Ectodermal cell (in vitro differentiated cells): ENCODE results near the gene USP43.
"Not testable (repeated sequence)": the region's sequence is repeated elsewhere in the genome, so short reads cannot be mapped to it uniquely, and the experiment has no call there.

Experiments used
- H3K27ac ChIP-seq: 2 replicates; pipeline ENCODE4 v1.7.0; 2013; ENCODE audit warnings: mild to moderate bottlenecking, low read depth, low read length; ENCODE audit not compliant: insufficient read depth, poor library complexity, severe bottlenecking
- H3K27me3 ChIP-seq: 2 replicates; pipeline ENCODE4 v1.7.0; 2013; ENCODE audit warnings: mild to moderate bottlenecking, low read length; ENCODE audit not compliant: insufficient read depth, control insufficient read depth, poor library complexity, severe bottlenecking
- H3K36me3 ChIP-seq: one replicate; pipeline ENCODE4 v1.7.0; 2013; ENCODE audit warnings: low read length; ENCODE audit not compliant: control insufficient read depth, insufficient read depth
- H3K4me1 ChIP-seq: one replicate; pipeline ENCODE4 v1.7.0; 2013; ENCODE audit warnings: low read length; ENCODE audit not compliant: control insufficient read depth, insufficient read depth
- H3K4me3 ChIP-seq: 2 replicates; pipeline ENCODE4 v1.7.0; 2013; ENCODE audit warnings: low read depth, low read length, control low read depth; ENCODE audit not compliant: insufficient read depth
- H3K9me3 ChIP-seq: 2 replicates; pipeline ENCODE4 v1.7.0; 2013; ENCODE audit warnings: mild to moderate bottlenecking, low read length, moderate library complexity; ENCODE audit not compliant: control insufficient read depth
- WGBS, 2 experiments: methylation state at CpG; one replicate each; pipeline ENCODE4 v1.1.7; 2013; ENCODE audit warnings: missing lambda C conversion rate in 2 of 2; 5-methylcytosine and 5-hydroxymethylcytosine counted together

USP43 gene

DNA sequence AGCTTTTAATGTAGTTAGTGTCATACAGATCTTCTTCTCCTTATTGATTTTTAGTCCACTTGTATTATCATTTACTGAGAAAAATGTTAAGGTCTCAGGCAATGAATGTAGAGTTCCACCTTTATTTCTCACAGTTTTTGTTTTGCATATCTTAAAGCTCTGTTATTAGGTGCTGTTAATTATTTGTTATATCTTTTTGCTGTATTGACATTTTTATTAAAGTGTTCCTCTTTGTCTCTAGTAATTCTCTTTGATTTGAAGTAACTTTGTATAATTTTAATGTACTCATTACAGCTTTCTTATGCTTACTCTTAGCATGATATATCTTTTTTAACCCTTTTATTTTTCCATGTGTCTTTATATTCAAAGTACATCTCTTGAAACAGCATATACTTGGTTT lies 22.4 kb upstream of the USP43 start:
- H3K27ac ChIP-seq = no peak overlapping the region
- no peaks in the 10 kb centered on the region for H3K4me1 ChIP-seq
- no peaks in the 10 kb centered on the region for H3K27me3 ChIP-seq
- H3K9me3 ChIP-seq = no peaks in the 10 kb centered on the region
- H3K4me3 ChIP-seq = no peak overlapping the region
- H3K36me3 ChIP-seq = no peaks in the 10 kb centered on the region

DNA sequence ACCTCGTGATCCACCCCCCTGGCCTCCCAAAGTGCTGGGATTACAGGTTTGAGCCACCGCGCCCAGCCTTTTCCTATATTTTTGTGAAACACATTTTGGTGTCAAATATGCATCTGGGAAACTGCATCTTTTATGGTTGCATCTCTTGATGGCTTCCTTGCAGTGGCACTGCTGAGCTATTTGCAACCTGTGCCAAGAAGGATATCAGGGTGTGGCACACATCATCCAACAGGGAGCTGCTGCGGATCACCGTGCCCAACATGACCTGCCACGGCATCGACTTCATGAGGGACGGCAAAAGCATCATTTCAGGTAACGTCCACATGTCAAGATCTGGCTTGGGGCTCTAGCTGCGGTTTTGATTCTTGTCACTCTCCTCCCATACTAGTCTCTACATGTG lies 16.8 kb upstream of the USP43 start:
- H3K36me3 ChIP-seq = no peaks in the 10 kb centered on the region
- no peaks in the 10 kb centered on the region for H3K4me1 ChIP-seq
- no peak overlapping the region for H3K4me3 ChIP-seq
- 91 to 94% methylated on average over 10 of the region's 10 CpGs for WGBS, 2 experiments
- no peak overlapping the region for H3K27ac ChIP-seq
- H3K9me3 ChIP-seq = no peaks in the 10 kb centered on the region
- H3K27me3 ChIP-seq = no peaks in the 10 kb centered on the region

DNA sequence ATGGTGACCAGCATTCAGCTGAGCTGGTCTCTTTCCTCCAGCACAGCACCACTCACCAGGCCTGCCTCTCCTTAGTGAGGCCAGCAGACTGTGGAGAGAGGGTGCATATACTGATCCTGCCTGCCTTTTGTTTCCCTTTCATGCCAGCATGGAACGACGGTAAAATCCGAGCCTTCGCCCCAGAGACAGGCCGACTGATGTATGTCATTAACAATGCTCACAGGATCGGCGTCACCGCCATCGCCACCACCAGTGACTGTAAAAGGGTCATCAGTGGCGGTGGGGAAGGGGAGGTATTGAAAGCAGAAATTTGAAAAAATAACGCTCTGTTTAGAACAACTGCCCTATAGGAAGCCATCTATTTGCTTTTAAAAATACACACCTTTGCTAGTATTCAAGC lies 12.6 kb upstream of the USP43 start:
- Histone ChIP-seq H3K4me1 (no peaks in the 10 kb centered on the region), H3K27ac (no peak overlapping the region), H3K36me3 (no peaks in the 10 kb centered on the region), H3K27me3 (no peaks in the 10 kb centered on the region), H3K9me3 (no peaks in the 10 kb centered on the region), H3K4me3 (no peak overlapping the region)
- 90 to 93% methylated on average over 11 of the region's 11 CpGs for WGBS, 2 experiments

DNA sequence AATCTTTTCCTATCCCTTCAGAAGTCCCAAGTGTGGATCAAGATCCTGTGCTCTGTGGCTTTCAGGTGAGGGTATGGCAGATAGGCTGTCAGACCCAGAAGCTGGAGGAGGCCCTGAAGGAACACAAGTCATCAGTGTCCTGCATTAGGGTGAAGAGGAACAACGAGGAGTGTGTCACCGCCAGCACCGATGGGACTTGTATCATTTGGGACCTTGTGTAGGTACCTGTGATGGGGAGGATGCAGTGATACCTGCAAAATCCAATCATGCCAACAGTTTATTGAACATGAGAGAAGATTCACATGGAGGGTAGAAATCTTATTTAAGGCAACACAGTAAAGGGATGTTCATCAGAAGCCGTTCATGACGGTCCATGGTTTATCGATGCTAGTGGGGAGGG lies 10.0 kb upstream of the USP43 start:
- no peaks in the 10 kb centered on the region for H3K4me1 ChIP-seq
- H3K27ac ChIP-seq = no peak overlapping the region
- no peak overlapping the region for H3K4me3 ChIP-seq
- WGBS, 2 experiments = 96% methylated on average over 6 of the region's 6 CpGs
- H3K36me3 ChIP-seq = no peaks in the 10 kb centered on the region
- no peaks in the 10 kb centered on the region for H3K27me3 ChIP-seq
- H3K9me3 ChIP-seq = no peaks in the 10 kb centered on the region

DNA sequence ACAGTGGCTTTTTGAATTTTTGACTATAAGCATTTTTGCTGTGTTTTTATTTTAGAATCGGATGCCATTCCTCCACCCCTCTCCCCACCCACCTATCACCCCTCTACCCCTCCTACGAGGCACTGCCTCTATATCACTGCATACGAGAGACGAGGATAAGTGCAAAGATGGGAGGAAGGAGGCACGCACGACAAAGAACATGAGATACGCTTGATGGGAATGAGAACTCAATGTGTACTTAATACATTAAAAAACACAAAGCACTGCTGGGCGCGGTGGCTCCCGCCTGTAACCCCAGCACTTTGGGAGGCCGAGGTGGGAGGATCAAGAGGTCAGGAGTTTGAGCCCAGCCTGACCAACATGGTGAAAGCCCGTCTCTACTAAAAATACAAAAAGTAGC lies 8.8 kb upstream of the USP43 start:
- H3K4me1 ChIP-seq = no peaks in the 10 kb centered on the region
- H3K4me3 ChIP-seq = no peak overlapping the region
- no peaks in the 10 kb centered on the region for H3K36me3 ChIP-seq
- H3K27me3 ChIP-seq = no peaks in the 10 kb centered on the region
- WGBS, 2 experiments = 92 to 94% methylated on average over 11 to 12 of the region's 12 CpGs
- no peak overlapping the region for H3K27ac ChIP-seq
- H3K9me3 ChIP-seq = no peaks in the 10 kb centered on the region

DNA sequence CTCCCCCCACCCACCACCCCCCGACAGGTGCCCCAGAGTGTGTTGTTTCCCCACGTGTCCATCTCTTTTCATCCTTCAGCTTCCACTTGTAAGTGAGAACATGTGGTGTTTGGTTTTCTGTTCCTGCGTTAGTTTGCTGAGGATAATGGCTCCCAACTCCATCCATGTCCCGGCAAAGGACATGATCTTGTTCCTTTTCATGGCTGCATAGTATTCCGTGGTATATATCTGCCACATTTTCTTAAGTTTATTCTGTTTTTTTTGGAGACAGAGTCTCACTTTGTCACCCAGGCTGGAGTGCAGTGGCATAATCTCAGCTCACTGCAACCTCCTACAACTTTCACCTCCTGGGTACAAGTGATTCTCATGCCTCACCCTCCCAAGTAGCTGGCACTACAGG lies 4.9 kb upstream of the USP43 start:
- not testable (repeated sequence) for H3K9me3 ChIP-seq, H3K4me3 ChIP-seq, H3K27me3 ChIP-seq, H3K27ac ChIP-seq, H3K36me3 ChIP-seq, H3K4me1 ChIP-seq
- WGBS, 2 experiments = 84 to 94% methylated on average over 4 to 5 of the region's 5 CpGs

GRCh38 chr17:9643611-9644010 lies 1.7 kb upstream of the USP43 start:
- 94 to 95% methylated on average over 5 of the region's 5 CpGs for WGBS, 2 experiments
- Histone ChIP-seq H3K27ac (no peak overlapping the region), H3K4me1 (peaks cover 19% of the 10 kb centered on the region), H3K27me3 (peaks cover 39% of the 10 kb centered on the region), H3K36me3 (no peaks in the 10 kb centered on the region), H3K9me3 (no peaks in the 10 kb centered on the region), H3K4me3 (no peak overlapping the region)

DNA sequence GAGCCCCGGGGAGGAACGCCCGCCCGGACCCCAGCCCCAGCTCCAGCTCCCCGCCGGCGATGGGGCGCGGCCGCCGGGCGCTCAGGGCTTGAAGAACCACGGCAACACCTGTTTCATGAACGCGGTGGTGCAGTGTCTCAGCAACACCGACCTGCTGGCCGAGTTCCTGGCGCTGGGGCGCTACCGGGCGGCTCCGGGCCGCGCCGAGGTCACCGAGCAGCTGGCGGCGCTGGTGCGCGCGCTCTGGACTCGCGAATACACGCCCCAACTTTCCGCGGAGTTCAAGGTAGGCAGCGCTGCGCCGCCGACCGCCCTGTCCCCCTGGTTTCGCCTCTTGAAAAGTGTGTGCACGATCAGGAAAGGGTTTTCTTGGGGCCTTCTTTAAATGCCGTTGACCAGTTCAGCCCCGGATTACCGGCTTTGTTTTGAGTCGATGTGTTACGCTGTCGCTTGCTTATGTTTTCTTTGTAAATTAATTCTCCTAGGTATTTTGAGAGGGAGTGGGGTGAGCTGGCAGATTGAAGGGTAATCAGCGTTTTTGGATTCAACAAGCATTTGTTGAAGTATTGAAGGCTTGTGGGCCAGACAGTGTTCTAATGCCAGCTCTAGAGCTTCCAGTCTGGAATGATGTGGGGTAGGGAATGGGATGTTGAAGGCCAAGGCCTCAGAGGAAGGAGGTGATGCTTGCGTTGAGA lies 681 bp downstream of the USP43 start:
- Histone ChIP-seq H3K27me3 (peaks cover 39% of the 10 kb centered on the region), H3K4me1 (peaks cover 23% of the 10 kb centered on the region), H3K36me3 (no peaks in the 10 kb centered on the region), H3K4me3 (peak overlapping the region; percentile 53), H3K27ac (no peak overlapping the region), H3K9me3 (no peaks in the 10 kb centered on the region)
- 1 to 2% methylated on average over 51 of the region's 51 CpGs for WGBS, 2 experiments

DNA sequence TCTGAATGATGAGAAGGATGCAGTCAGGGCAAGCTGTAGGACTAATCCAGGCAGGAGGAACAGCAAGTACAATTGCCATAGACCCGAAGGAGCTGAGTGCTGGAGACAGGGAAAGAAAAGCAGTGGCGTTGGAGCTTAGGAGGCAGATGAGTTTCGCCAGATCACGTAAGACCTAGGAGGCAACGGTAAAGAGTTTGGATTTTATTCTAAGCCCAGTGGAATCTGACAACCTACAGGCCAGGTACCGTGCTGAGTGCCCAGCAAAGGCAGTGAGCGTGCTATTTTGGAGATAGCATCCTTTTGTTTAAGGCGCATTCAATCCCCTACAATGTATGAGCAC lies 1.2 kb downstream of the USP43 start:
- no peak overlapping the region for H3K4me3 ChIP-seq

GRCh38 chr17:9647014-9647413 lies 1.7 kb downstream of the USP43 start:
- no peak overlapping the region for H3K4me3 ChIP-seq
- no peak overlapping the region for H3K27ac ChIP-seq
- H3K36me3 ChIP-seq = no peaks in the 10 kb centered on the region
- H3K4me1 ChIP-seq = peaks cover 23% of the 10 kb centered on the region
- 5 to 14% methylated on average over 4 of the region's 4 CpGs for WGBS, 2 experiments
- H3K27me3 ChIP-seq = peaks cover 39% of the 10 kb centered on the region
- no peaks in the 10 kb centered on the region for H3K9me3 ChIP-seq

More for the DNA sequence above, 1.2 kb downstream of the USP43 start:
- WGBS, 2 experiments = 18 to 20% methylated on average over 8 of the region's 8 CpGs
- H3K27me3 ChIP-seq = peaks cover 39% of the 10 kb centered on the region
- no peaks in the 10 kb centered on the region for H3K9me3 ChIP-seq
- no peaks in the 10 kb centered on the region for H3K36me3 ChIP-seq
- H3K4me1 ChIP-seq = peaks cover 23% of the 10 kb centered on the region
- no peak overlapping the region for H3K27ac ChIP-seq
